Neural crest cell (in vitro differentiated cells): ENCODE results near the gene DNPEP. TPM values are rescaled to one million over a fixed set of nuclear protein-coding genes. Genes with fewer than 3 reads are reported as not detected.

Experiments
- DNase-seq: peaks from one replicate; pipeline ENCODE4 v3.0.0; 2021; ENCODE audit warnings: low read depth, mixed read lengths, low spot score
- H3K27ac Mint-ChIP-seq: one replicate; pipeline ENCODE4 v1.8.0; 2021; ENCODE audit warnings: mild to moderate bottlenecking, mixed read lengths; ENCODE audit not compliant: unreplicated experiment
- H3K27me3 Mint-ChIP-seq: 2 replicates; pipeline ENCODE4 v1.8.0; 2021; ENCODE audit warnings: low read depth, mild to moderate bottlenecking, mixed read lengths
- H3K36me3 Mint-ChIP-seq: 2 replicates; pipeline ENCODE4 v1.8.0; 2021; ENCODE audit warnings: low read depth, mild to moderate bottlenecking, mixed read lengths
- H3K4me1 Mint-ChIP-seq: 2 replicates; pipeline ENCODE4 v1.8.0; 2021; ENCODE audit warnings: mixed read lengths
- H3K4me3 Mint-ChIP-seq: one replicate; pipeline ENCODE4 v1.8.0; 2021; ENCODE audit warnings: mild to moderate bottlenecking, mixed read lengths
- H3K9me3 Mint-ChIP-seq: 2 replicates; pipeline ENCODE4 v1.8.0; 2021; ENCODE audit warnings: mixed read lengths
- CTCF ChIP-seq: fragments of 200-600 bp; sonication (generic); conservative IDR thresholded peaks from 2 replicates; pipeline ENCODE4 v1.5.0; 2021; ENCODE audit warnings: antibody characterized with exemption, mild to moderate bottlenecking
- total RNA-seq: library from RNA; stranded (reverse); gene quantifications from 2 replicates; pipeline ENCODE4 v1.2.1, GENCODE V29; 2021

The DNPEP gene
- total RNA-seq, 1 donor from 2014 or later = 36.9 TPM

- H3K27ac Mint-ChIP-seq = no peak overlapping the region
- no peak overlapping the region for H3K4me3 Mint-ChIP-seq
- H3K9me3 Mint-ChIP-seq = no peaks in the 10 kb centered on the region
- no peaks in the 10 kb centered on the region for H3K36me3 Mint-ChIP-seq
- DNase-seq = no peak
- H3K27me3 Mint-ChIP-seq = peaks cover under 1% of the 10 kb centered on the region
- no peak for TF ChIP-seq CTCF
- H3K4me1 Mint-ChIP-seq = no peaks in the 10 kb centered on the region
Measured at GRCh38 chr2:219426534-219427136, 38.9 kb upstream of the DNPEP start.

DNA sequence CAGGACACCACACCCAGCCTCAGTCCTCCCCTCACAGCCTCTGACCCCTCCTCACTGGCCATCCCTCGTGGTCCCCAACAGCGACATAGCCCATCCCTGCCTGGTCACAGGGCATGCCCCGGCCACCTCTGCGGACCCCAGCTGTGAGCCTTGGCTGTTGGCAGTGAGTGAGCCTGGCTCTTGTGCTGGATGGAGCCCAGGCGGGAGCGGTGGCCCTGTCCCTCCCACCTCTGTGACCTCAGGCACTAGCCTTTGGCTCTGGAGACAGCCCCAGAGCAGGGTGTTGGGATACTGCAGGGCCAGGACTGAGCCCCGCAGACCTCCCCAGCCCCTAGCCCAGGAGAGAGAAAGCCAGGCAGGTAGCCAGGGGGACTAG is 38.3 kb upstream of the DNPEP start:
- Mint-ChIP-seq H3K27me3 (no peaks in the 10 kb centered on the region), H3K36me3 (no peaks in the 10 kb centered on the region), H3K4me1 (no peaks in the 10 kb centered on the region), H3K4me3 (no peak overlapping the region), H3K9me3 (no peaks in the 10 kb centered on the region), H3K27ac (no peak overlapping the region)
- no peak for DNase-seq
- no peak for TF ChIP-seq CTCF

DNA sequence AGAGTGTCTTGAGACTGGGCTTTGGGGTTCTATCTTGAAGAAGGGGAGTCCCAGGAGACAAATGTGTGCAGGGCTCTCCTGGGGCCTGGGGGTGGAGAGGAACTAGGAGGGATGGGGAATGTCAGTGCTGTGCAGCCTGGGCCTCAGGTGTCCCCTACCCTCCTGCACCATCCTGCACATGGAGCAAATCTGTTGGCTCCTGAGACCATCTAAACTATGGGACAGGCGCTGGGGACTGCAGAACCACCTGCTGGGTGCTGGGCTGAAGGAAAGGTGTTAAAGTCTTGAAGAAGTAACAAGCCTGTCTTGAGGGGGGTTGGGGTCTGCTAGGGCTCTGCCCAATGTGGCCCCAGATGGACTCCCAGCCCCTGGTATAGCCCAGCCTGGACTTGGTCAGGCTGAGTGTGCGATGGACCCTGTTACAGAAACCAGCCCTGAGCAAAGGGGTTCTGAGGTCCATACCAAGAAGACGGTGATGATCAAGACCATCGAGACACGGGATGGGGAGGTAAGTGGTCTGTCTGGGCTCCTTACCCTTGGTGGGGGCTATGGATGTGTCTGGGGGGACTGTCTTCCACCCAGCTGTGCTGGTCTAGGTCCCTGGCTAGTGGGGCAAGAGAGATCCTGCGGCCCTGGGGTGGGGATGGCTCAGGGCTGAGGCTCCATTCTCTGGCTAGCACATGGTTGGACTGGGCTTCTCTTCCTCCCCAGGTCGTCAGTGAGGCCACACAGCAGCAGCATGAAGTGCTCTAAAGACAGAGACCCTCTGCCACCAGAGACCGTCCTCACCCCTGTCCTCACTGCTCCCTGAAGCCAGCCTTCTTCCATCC is 37.7 kb upstream of the DNPEP start:
- Mint-ChIP-seq H3K27me3 (no peaks in the 10 kb centered on the region), H3K27ac (no peak overlapping the region), H3K4me1 (no peaks in the 10 kb centered on the region), H3K9me3 (no peaks in the 10 kb centered on the region), H3K36me3 (no peaks in the 10 kb centered on the region), H3K4me3 (no peak overlapping the region)
- DNase-seq = no peak
- TF ChIP-seq CTCF = no peak

GRCh38 chr2:219423652-219424377 is 36.1 kb upstream of the DNPEP start:
- no peak for DNase-seq
- H3K27ac Mint-ChIP-seq = no peak overlapping the region
- TF ChIP-seq CTCF = no peak
- H3K4me3 Mint-ChIP-seq = no peak overlapping the region
- H3K36me3 Mint-ChIP-seq = no peaks in the 10 kb centered on the region
- no peaks in the 10 kb centered on the region for H3K9me3 Mint-ChIP-seq
- H3K27me3 Mint-ChIP-seq = peaks cover 5% of the 10 kb centered on the region
- peaks cover 4% of the 10 kb centered on the region for H3K4me1 Mint-ChIP-seq

GRCh38 chr2:219422952-219423534 is 35.3 kb upstream of the DNPEP start:
- Mint-ChIP-seq H3K4me1 (peaks cover 4% of the 10 kb centered on the region), H3K36me3 (no peaks in the 10 kb centered on the region), H3K27ac (no peak overlapping the region), H3K9me3 (no peaks in the 10 kb centered on the region), H3K4me3 (no peak overlapping the region), H3K27me3 (peaks cover 5% of the 10 kb centered on the region)
- TF ChIP-seq CTCF = no peak
- no peak for DNase-seq
